NCI-H748 treated with DMSO at 0.1 percent for 48 hours (cell line): ENCODE data around the gene FAS.
"Not testable (repeated sequence)": the region's sequence is repeated elsewhere in the genome, so short reads cannot be mapped to it uniquely, and the experiment has no call there.

Experiments used
- DNase-seq: peaks from one replicate; lab custom pipeline; 2025; lab: John Stamatoyannopoulos, UW

Gene FAS

DNA sequence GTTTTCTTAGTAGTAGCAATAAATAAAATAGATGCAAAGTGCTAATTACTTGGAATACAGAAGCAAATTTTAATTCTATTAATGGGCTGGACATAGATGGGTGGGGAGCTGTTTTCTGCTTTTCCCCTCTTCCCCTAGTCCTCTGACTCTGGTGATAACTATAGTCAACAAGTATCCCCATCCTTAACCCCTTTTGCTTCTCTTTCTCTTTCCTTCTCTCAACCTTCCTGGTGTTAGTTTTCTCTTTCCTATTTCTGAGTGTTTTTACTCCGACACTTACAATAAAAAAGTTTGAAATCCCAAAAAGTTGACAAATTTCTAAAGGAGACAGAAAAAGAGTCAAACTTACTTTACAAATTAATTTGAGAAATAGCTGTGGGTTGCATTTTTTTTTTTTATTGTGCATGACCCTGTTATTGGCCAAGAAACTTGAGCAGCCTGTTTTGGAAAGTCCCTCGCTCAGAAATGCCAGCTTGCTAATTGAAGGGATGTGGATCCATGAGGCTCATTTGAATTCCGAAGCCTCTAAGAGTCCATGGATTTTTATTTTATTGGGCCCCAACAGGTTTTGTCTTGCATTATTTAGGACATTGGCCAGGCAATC, 2.4 kb downstream of the FAS start:
- no peak for DNase-seq

DNA sequence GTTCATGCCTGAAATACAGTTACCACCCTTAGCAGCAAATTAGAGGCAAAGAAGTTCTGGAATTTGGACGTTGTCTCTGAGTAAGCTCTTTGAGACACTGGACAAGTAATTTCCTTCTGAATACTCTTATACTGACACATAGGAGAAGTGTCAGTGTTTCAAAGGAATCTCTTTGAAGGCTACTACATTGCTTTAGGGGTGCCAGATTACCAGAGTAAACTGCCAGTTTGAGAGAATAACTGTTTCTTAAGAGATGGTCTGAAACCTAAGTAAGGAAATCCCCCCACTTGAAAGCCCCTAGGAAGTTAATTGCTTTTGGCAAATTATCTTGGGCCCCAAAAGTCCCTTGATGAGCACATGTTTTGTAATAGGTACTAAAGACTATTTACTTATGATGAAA, 3.4 kb downstream of the FAS start:
- DNase-seq, result no peak

DNA sequence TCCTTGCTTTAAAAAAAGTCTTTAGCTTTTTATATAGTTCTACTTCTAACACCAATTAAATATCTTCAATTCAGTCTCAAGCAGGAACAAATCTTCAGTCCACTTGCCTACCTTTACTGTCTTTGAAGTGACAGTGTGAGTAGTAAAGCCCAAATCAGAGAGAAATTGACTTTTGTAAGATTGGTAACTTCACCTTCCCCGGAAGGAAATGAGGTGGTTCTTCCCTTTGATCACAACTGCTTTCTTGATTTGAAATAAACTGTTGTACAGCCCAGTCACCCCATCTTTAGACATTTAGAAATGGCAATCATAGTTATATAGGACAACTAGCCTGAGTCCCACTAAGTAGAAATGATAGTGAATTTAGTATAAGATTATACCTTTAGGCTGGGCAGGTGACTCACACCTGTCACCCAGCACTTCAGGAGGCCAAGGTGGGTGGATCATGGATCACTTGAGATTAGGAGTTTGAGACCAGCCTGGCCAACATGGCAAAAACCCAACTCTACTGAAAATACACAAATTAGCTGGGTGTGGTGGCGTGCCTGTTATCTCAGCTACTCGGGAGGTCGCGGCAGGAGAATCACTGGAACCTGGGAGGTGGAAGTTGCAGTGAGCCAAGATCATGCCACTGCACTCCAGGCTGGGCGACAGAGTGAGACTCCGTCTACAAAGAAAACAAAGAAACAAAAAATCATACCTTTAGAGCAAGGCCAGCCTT, 4.7 kb downstream of the FAS start:
- no peak for DNase-seq

DNA sequence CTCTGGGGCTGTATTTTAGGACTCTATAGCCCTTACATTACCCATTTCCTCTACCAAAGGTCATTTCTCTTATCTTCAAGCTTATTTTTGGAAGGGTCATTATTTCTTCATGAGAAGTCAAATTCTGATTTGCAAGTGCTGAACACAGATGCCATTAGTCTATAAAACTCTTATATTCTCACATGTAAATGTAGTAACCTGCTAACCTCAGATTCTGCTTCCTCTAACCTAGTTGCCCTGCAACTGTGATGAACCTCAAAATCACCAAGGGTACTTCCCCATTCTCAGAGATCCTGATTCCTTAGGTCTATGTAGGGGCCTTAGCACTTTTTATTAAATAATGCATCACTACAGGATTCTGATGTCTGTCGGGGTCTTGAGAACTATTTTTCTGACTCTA, 6.3 kb downstream of the FAS start:
- DNase-seq, result no peak

DNA sequence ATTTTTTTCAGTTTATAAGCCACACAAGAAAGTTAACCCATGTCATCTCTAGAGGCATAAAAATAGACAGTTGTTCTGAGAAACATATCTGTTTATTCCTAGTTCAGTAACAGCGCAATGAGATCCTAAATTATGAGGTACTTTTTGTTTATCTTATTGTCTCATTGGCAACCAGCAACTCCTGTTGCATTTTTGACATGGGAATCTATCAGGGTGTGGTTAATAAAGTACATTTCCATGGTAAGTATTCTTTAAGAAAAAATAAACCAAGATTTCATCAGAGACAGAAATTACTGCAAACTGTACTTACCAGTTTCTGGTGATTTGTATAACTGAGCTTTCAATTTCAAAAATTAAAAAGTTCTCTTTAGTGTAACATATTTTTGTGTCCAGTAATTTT, 9.0 kb downstream of the FAS start:
- DNase-seq, result no peak

DNA sequence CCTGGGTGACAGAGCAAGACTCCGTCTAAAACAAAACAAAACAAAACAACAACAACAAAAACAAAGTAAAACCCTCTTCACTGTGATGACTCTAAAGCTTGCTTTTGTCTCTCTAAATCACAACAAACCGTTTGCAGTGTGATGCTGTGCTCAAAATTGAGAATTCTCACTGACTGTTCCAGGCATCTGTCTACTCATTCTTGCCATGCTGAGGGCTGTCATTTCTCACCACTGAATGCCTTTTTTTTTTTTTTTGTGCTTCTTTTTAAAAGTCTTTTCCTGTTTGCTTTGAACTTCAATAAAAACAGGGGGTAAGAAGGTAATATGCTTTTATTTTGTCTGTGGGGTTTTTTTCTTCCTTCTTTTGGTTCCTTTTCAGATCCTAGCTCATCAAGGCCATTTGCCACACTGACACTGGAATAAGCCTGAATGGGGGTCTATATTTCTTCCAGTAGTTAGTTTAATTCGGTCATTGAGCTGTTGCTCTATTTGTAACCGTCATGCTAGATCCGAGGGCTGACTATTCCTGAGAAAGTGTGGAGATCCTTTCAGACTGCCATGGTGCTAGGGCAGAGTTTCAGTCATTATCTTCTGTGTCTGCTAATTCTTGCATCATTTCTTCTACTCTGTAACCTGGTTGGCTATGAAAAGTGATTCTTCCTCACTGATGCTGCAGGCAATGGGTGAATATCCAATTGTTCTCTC, 10.6 kb downstream of the FAS start:
- no peak for DNase-seq

DNA sequence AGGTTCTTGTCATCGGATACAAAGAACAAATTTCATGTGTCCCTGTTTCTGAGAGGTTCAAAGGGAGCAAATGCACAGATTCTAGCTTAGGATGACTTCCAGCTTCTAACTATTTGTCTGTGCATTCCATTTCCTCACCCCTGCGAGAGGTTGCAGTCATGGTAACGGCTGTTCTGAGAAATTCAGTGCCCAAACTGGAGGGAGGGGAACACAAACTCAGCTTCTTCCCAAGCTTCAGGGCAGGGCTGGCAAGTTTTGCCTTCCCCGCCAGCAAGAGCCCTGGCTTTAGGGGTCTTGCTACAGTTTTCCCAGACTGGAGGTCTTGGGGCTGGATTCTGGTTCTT, 11.1 kb downstream of the FAS start:
- DNase-seq, result no peak

DNA sequence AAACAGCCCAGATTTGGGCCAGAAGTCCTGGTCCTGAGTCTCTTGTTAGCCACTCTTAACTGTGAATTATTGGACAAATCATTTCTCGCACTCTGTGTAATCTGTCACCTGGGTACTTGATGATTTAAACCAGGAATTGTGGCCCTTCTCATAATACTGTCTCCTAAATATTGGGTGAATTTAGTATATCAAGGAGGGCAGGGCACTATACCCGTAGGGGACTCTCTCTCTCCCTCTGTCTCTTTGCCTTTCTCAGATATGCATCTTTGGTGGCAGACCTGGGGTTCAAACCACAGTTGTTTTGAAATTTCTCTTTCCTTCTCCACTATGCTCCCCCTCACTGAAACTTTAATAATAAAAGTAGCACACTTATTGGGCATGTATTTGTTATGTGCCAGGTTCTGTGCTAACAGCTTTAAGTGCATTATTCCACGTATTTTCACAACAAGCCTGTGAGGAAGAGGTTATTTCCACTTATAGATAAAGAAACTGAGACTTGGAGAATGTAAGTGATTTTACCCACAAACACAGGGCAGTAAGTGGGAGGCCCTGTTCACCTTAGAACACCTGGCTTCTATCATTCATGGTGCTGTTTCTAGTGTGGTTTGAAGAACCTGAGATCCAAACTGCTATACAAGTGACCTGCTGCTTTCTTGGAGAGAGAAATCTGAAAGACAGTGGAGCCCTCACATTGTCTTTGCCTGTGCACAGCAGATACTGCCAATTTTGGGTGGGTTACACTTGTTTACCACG, 11.8 kb downstream of the FAS start:
- DNase-seq, result no peak

DNA sequence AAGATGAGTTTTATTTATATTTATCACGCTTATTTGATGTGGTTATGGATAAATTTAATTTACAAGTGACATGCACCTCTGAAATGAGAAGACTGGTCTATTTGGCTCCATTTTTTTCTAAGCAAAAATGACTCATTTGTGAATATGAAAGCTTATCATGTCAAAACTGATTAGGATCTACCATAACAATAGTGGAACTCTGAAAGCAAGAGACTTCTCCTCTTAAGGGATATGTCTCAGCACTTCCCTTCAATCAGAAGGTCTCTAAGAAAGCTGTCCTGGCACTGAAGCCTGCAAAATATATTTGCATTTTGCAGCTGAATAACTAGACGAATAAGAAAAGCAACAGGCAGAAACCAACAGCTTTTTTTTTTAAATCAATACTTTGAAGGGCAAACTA, 12.7 kb downstream of the FAS start:
- no peak for DNase-seq

DNA sequence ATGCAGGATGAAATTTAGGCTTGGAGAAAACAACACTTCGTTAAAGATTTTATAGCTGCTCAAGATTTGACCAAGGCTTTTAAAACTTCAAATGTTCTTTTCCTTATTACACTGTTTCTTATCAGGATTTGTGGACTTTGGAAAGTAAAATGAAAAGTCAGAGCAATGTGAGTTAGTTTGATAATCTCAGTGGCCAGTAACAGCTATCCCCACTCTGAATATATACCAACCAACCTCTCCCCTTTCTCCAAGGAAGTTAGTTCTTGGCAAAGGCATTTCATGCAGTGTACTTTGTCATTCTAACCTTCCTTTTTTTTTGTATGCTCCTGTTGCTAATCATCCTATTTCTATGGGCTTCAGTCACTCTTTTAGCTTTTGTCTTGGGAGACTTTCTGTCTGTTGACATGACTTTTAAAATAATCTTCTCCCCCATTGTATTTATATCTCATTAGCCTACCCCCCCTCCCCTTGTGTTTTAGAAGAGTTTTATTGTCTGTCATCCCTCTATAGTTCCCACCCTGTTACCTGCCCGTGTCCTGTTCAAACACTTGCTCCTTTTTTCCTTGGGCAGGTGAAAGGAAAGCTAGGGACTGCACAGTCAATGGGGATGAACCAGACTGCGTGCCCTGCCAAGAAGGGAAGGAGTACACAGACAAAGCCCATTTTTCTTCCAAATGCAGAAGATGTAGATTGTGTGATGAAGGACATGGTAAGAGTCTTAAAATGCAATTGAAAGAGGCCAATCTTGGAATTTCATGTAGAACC, 16.7 kb downstream of the FAS start:
- DNase-seq, result no peak

DNA sequence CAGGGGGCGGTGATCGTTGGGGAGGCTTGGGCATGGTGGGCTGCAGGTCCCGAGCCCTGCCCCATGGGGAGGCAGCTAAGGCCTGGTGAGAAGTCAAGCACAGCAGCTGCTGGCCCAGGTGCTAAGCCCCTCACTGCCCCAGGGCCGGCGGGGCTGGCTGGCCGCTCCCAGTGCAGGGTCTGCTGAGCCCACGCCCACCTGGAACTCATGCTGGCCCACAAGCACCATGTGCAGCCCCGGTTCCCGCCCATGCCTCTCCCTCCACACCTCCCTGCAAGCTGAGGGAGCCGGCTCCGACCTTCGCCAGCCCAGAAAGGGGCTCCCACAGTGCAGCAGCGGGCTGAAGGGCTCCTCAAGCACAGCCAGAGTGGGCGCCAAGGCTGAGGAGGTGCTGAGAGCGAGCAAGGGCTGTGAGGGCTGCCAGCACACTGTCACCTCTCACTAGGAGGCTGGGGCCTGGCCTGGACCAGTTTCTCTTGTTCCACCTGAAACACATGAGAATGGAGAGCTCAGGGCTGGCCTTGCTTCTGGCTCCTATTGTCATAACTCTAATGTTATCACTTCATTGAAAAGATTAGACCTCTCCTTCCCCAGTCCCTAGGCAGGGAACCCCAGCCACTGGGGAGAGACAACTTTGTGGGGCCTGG, 28.2 kb downstream of the FAS start:
- DNase-seq, result not testable (repeated sequence)

DNA sequence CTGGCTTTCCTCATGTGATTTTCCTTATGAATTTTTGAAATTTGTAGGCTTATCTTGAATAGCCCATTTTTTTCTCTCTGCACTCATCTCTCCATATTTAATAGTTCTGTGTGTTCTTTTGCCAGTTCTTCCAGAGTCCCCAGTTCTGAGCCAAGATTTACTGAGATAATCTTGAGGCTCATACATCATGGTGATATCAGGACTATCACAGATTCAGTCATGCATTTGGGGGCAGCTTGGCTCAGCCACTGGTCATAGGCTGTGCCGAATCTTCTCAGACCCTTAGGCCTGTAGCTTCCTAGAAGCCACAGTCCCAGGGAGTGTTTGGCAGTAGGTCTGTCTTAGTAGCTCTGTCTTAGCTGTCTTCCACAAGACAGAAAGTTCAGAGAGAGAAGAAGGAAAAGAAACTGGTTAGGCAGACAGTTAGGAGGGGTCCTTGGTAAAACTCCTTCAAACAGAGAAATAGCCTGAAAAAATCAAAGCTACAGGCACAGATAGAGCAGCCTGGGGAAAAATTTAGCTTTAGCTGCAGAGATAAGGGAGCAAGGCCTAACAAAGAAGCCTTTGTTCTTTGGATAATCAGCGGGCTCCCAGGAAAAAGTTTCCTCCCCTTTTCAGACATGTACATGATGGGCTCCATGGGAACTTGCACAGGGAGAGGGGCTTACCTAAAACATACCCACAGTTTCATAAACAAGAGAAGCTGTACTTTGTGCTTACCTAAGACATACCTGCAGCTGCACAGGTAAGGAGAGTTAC, 29.1 kb downstream of the FAS start:
- DNase-seq, result no peak

DNA sequence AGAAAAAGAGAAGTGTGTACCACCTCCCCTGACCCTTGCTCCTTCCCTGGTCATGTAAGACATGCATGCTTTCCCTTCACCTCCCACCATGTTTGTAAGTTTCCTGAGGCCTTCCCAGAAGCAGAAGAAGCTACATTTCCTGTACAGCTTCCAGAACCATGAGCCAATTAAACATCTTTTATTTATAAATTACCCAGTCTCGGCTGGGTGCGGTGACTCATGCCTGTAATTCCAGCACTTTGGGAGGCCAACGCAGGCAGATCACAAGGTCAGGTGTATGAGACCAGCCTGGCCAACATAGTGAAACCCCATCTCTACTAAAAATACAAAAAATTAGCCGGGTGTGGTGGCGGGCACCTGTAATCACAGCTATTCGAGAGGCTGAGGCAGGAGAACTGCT, 30.9 kb downstream of the FAS start:
- not testable (repeated sequence) for DNase-seq

DNA sequence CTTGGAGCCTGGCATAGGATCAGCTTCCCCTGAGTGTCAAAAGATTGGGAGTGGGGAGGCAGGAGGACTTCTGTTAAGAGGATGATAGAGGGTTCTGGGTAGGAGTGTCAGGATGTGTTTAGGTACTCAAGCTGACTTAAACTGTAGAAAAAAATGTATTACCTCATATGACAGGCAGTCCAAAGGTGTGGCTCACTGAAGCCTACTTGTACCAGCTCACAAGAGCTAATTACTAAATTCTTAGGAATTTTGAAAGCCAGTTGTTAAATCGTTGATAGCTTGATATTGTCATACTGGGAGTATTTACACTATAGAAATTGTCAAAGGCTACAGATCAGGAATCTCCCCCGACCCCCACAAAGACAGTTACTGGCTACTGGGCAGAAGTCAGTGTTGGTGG, 32.1 kb downstream of the FAS start:
- no peak for DNase-seq

DNA sequence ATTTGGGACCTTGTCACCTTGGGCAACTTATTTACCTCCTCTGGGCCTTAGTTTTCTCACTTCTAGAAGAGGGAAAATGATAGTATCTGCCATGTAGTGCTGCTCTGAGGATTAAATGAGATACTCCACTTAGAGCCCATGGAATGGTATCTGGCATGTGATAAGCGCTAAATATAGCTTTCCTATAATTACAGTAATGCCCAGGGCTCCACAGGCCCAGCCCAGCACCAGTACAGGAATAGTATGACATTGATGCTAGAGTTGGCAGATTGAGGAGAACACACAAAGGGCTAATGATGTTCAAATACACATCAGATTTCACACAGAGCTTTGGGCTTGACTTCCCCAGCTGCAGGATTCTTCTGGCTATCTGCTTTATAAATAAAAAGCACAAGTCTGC, 34.9 kb downstream of the FAS start:
- DNase-seq, result no peak

DNA sequence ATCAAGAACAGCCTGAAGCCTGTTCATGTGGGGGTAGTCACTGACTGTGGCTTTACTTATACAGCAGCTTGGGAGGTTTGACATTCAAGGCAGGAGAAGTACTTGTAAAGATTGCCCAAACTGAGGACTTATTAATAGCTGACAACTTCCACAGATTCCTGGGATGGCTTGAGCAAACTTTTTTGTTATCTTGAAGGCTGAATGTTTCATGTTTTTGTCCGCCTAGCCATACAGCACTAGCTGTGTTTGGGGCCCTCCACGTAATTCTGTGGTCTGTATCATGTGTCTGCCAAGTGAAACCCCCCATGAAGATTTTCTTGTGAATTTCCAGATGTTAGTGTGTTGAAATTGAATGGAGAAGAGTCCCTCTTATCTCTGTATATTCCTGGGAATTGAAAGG, 38.6 kb downstream of the FAS start:
- DNase-seq, result no peak

DNA sequence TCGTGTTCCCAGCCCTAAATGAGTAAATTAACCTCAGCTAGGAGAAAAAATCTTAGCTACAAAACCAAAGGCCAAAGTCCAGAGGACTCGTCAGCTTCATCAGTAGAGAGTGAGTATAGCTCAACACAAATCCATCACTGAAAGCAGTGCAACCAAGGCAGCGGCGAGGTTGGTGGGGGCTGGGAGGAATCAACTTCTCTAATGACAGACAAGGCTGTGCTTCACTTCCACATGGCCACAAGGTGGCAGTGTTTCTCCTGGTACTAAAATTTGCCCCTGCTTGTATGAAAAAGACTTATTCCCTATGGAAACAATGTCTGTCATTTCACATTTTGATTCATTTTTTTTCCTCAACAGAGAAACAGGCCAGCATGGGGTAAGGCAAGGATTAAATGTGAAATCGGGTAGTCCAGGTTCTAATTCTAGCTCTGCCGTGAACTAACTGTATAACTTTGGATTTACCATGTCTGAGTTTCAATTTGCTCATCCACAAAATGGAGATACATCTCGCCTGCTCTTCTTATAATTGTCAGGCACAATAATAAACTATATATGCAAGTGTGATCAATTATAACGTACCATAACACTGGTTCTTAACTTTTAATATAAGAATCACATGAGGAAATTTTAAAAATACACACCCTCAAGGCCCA, 39.3 kb downstream of the FAS start:
- peak; percentile 64 for DNase-seq

DNA sequence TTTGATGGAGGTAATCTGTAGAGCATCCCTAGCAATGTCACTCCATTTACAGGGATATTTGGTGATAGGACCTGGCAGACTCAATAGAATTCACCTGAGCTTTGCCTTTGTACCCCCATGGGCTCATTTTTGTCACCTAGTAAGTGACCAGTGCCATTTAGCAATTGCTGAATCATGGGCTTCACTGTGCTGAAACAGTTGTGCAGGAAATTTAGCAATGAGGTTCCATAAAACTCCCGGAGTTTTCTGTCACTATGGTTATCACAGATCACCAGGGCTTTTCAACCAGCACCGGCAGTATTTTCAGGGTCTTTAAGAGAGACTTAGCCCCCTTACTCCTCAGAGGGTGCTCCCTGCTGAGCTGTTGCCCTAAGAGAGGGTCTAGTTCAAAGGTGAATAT, 40.2 kb downstream of the FAS start:
- DNase-seq, result no peak

DNA sequence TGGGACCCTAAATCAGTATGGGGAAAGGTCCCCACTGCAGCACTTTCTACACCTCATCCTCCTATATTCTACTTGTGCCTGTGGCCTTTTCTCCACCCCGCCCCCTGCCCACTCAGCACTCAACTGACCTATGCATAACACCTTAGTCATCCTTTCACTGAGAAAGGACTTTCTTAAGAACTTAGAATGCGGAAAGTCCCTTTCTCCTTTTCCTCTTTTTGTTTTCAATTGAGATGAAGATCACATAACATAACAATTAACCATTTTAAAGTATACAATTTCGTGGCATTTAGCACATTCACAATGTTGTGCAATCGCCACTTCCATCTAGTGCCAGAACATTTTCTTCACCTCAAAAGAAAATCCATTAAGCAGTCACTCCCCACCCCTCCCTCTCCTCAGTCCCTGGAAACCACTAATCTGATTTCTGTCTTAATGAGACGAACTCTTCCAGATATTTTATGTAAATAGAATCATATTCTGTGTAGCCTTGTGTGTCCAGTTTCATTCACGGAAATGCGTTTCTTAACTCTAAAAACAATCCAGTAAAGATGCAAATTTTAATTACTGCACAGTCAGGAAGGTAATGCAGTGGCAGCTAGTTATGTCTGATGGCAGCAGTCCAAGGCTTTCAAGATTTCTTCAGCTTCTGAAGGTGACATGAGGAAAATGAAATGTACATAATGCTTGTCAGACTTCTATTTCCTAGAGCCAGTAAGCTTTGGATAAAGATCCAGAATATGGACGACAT, 41.7 kb downstream of the FAS start:
- DNase-seq, result no peak

DNA sequence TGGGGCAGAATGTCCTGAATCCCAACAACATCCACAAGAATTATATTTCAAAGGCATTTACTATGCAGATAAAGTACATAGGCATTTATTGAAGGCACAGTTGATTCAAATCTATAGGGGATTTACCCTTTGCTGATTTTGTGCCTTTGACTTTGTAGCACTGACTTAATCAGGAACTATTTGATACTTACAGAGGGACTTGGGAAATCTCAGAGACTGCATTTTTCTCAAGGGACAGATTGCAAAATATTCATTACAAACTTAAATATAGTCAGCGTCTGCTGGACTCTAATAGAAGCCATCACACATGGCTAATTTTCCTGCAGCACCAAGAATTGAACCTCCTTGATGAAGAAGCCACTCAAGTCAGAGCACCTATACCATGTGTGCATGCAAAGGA, 44.9 kb downstream of the FAS start:
- DNase-seq, result no peak
